Stimulated activated naive CD4-positive, alpha-beta T cell (primary cell): ENCODE measurements around the gene IER5.
A peak's percentile ranks its signal among the peaks of the same experiment; 100 is the strongest.

Experiments
- DNase-seq, 6 experiments: peaks; one replicate each; lab custom pipeline; 2025; lab: John Stamatoyannopoulos, UW

Gene IER5

DNA sequence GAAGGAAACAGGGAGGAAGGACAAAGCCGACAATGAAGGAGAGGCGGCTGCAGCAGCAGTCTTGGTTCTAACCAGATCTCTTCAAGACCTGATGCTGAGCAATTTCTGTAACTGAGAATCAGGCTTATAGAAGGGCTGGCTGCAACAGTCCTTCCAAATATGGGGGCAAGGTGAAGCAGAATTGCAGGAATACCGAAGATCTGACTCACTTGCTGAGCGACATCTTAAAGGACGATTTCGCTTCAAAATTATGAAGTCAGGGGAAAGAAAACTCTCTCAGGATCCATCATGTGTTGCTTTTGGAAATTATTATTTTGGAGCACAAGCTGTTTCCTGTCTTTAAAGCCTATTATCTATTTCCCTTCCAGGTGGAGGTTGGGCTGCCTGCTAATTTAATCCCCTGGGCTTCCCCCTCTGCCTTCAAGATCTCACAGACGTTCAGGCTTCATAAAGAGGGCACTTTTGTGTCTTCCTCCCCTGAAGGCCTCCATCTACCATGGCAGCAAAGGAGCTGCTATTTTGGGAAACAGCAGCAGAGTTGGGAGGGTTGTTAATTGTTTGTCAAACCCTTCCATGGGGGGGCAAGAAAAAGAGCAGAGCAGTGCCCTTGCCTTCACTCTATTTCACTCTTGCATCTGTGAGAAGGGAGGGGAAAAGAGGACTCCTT lies 10.8 kb upstream of the IER5 start:
- DNase-seq: no peak

DNA sequence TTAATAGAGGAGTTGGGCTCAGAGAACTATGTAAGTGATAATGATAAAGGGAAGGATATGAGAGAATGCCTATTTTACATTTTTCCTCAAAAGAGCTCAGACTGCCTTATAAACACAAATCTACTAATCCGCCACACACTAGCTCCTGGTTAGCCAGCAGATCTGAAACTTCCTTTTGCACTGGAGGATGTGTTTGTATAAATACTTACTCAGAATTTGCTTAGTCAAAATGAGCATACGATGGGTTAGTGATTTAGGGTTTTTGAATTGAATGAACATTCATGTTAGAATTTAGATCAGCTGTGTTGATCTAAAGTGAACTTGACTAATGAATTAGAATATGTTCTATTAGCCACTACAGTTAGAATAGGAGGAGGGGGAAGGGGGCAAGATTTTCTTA lies 9.1 kb upstream of the IER5 start:
- no peak for DNase-seq

DNA sequence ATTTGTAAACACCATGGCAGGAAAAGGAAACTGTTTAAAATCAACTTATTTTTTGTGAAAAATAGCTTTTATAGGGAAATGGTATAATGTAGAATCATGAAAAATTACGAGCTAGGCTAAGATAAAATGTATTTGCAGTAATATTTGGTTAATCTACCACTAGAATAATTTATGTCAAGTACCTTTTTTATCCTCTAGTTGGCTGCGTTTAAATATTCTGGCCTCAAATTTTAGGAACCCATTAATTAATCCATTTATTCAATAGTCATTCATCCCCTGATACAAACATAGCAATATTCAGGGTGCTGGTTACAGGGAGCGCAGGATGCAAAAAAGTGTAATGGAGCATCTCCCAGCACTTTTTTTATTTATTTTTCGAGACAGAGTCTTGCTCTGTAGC lies 8.6 kb upstream of the IER5 start:
- no peak for DNase-seq

DNA sequence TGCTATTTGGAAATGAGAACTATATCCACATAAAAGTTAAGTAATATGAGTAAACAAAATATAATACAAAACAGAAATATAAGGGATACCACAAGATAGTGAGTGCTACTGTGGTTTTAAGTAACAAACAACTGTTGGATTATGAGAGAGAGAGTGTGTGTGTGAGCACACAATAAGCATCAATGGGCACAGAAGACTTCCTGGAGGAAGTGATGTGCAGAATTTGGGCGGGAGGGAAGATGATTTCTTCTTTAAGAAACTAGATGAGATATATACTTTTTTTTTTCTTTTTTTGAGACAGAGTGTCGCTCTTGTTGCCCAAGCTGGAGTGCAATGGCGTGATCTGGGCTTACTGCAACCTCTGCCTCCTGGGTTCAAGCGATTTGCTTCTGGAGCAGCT lies 7.9 kb upstream of the IER5 start:
- no peak for DNase-seq

DNA sequence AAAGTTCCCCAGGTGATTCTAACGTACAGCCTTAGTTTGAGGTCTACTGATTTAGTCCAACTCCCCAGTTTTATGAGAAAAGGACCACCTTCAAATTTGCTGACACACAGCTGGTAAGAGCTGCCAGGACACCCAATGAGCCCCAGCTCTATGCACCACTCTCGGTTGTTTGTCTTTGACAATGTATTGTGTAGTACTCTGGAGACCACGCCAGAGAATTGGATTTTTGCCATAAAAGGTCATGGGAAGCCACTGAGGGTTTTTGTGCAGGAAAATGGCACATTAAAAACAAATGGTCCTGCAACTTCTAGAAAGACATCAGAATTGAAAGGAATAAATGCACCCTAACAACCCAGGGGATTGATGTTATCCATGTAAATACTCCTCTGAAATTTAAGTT lies 7.1 kb upstream of the IER5 start:
- DNase-seq: no peak

DNA sequence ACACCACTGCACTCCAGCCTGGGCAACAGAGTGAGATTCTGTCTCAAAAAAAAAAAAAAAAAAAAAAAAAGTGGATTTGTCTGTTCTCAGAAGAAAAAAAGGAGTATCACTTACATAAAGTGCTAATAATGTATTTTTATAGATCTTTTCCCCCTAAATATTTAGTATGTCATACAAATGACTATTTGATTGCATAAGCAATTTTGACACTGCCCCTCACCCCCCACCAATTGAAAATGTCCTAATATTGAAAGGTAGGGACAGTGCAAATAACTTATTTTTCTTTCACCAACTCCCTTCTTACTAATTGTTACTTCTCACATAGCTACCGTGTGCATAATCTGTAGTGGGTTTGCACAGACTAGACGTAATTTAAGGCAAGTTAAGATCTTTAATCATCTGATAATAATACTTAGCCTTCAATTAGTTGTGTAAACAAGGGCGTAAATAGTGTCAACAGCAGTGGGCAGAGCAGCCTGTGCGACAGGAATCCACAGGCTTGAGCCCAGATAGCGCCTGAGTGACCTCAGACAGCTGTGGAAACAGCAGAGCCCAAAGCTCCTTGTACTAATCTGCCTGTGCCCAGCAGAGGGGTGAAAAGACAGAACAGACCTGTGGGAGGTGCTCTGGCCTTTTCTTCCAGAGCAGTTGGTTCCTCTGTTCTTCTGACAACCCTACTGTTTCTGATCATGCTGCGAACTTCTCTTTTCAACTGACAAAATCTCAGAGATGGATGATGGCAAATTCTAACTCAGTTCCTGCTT lies 4.5 kb upstream of the IER5 start:
- peak; percentile 10 to 70 (median 46) for DNase-seq

DNA sequence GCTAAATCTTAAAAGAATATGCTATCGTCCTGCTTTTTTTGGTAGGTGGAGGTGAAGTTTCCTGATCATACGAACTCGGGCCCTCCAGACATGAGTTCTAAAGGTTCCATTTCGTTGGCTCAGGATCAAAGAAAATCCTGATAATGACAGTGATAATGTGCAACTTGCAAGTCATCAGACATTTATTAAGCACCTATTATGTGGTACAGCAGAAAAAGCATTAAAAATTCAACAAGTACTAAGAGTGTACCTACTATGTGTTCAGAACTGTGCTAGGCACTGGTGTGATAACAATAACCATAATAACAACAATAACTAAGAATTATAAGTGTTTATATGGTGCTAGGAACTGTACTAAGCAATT lies 3.9 kb upstream of the IER5 start:
- DNase-seq: no peak

DNA sequence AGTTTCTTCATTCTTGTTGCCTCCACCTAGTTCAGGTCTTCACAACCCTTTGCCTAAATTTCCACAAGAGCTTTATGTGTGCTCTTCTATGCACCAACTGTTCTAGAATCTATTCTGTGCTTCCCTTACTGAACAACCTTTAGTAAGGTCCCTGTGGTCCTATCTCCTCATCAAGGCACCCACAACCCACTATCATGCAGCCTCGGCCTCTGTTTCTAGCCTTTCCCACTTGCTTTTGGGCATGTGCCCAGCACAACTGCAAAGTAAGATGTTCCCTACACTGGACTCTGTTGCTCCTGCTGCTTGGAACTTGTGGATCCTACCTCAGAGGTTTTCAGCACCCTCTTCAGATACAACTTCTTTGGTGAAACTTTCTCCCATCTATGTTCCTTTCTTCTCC lies 2.4 kb upstream of the IER5 start:
- DNase-seq: no peak

DNA sequence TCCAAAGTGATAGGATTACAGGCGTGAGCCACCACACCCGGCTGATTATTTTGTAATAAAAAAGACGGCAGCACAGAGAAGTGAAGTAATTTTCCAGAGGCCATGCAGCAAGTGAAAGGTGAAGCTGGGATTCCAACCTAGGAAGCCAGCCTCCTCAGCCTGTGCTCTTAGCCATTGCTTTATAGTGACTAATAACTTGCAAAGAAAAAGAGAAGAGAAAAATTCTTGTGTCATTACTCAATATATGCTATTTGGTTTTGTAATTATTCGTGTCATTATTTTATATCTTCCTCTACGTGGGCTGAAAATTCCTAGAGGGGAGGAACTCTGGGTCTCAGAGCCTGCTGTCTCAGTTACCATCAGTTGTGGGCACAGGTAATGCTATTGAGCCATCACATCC lies 1.6 kb upstream of the IER5 start:
- no peak for DNase-seq

DNA sequence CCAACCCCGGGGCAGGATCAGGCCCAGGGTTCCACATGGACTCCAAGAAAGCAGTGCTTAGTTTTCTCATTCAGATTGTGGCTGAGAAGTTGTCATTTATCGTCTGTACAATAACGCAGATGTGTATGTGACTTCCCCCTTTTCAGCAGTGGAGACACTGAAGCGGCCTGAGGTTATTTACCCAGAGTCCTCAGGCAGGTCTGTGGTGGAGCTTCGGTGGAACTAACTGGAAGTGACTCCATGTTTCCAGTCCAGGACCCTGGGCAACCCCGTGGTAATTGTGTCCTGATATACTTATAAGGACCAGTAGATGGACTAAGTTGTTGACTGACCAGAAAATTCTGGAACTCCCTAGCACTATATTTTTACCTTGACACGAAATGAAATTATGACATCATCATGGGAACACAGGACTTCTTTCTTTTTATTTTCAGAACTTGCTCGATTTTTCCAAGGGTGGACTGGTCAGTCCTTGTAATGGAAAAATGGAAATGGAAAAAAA lies 1.0 kb upstream of the IER5 start:
- DNase-seq: no peak

DNA sequence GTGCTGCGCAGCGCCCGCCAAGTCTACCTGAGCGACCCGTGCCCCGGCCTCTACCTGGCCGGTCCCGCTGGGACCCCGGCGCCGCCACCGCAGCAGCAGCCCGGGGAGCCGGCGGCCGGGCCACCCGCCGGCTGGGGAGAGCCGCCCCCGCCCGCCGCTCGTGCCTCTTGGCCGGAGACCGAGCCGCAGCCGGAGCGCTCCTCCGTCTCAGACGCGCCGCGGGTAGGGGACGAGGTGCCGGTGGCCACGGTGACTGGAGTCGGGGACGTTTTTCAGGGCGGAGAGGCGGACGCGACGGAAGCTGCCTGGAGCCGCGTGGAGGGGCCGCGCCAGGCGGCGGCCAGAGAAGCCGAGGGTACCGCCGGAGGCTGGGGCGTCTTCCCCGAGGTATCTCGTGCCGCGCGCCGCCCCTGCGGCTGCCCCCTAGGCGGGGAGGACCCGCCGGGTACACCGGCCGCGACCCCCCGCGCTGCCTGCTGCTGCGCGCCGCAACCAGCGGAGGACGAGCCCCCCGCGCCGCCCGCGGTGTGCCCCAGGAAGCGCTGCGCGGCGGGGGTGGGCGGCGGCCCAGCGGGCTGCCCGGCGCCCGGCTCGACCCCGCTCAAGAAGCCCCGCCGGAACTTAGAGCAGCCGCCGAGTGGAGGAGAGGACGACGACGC lies 646 bp downstream of the IER5 start:
- DNase-seq: peak in 2 of 6 experiments; percentile 39 to 42

DNA sequence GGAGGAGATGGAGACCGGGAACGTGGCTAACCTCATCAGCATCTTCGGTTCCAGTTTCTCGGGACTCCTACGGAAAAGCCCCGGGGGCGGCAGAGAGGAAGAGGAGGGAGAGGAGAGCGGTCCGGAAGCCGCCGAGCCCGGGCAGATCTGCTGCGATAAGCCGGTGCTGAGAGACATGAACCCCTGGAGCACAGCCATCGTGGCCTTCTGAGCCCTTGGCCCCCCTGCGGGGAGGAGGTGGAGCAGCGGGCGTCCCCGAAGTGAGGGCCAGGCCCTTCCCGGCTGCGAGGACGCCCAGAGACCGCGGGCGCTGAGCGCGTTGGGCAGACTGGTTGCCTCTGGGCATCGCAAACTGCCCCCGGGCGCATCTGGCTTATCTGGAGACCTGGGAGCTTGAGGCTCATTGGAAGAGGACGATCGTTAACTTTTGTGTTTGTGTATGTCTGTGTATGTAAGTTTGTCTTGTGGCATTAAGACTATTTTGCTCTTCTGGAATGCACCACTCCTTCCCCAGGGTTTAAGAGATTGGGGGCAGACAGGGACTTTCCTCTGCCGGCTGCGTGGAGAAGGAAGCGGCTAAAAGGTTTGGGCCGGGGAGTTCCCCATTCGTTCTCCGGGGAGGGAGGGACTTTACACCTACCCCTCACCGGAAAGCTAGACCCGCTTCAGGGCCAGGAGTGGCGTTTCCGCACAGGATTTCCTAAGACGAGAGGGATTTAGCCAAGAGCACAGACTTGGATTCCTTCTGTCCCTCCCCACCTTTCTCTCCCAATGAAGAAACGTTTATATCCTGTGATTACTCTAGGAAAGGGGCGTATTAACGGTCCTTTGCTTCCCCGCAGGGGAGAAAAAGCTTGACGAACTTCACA lies 1.4 kb downstream of the IER5 start:
- peak; percentile 55 to 81 (median 70) for DNase-seq

DNA sequence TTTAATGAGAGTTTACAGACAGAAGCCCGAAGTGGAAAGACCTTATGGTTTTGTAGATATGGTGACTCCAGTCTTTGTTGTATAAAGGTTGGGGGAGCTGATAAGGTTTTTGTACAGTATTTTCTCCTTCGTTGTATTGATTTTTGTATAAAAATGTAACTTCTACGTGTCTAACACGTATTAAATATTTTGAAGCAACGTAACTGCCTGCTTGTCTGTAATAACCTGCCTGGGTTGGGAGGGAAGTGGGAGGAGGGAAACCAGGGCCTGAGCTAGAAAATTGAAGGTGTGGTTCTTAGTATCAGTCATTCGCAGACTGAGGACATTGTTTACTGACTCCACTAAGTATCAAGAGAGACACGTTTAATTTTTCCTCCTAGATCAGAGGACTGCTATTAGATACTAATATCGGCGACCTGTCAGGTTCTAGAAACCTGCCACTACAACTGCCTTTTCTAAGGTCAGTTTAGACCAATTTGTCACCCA lies 2.2 kb downstream of the IER5 start:
- peak in 5 of 6 experiments; percentile 15 to 32 (median 25) for DNase-seq

DNA sequence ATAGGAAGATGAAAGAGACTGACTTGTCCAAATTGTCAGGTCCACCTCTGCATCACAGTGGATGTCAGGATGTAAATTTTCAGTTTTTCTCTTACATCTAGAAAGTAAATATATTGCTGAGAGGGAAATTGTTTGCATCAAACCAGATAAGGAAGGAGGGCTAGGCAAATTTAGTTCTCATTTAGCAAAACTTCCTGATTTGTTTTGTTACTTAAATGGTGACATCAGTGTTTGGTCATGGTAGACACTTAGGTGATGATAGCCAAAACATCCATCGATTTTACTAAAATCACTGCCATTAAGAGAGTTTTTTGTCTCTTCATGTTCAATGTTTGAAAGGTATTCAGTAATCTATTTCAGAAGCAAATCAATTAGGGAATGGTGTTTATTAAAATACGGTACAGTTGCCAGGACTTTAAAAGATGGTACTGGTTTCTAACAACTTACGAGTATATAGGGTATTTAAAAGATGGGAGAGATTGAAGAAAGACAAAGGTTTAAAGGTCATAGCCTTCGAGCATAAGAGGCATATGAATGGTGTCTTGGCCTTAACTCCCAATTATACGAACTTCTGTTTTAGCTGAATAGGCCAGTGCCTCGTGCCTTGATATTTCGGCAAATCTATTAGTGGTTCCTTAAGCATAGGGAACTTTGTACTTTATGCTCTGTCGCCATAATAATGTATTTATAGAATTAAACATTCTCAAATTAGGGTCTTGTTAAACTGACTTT lies 3.0 kb downstream of the IER5 start:
- DNase-seq: no peak

DNA sequence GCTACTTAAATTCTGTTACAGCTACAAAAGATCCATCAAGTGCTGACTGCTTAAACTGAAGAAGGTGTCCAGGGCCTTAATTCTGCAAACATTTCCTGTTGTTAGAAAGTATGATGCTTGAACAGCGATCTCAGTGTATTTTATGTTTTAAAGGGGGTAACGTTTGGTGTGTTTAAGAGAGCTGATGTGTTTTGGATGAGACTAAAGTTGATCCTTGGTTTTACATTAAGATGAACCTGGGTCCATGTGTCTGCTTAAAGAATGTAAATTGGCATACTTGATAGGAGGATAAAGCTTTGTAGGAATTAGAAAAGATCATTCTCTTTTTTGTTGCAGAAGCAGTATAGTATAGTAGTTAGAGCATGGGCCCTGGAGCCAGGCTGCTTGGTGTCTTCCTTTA lies 3.6 kb downstream of the IER5 start:
- no peak for DNase-seq

DNA sequence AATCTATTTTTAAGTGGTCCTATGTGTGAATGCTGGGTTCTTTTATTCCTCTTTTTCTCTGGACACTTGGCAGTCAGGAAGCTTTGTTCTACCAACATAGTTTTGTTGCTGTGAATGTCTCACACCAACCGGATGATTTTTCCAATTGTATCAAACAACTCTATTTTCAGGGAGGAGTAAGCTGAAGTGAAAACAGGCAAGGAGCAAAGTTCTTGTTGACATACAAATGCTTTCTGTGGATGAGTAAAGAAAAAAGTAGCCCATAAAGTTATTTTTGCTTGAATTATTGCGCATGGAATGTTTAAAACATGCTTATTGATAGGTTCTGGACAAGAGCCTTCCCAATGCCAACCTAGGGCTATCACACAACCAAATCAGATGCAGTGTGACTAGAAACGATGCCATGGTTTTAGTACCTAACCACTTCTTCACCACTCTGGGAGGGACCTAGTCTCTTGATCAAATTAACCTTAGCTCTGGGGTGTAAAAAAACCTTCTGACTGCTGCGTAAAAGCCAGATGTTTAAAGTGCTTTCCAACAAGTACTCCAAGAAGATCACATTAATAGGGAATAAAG lies 4.5 kb downstream of the IER5 start:
- DNase-seq: no peak

DNA sequence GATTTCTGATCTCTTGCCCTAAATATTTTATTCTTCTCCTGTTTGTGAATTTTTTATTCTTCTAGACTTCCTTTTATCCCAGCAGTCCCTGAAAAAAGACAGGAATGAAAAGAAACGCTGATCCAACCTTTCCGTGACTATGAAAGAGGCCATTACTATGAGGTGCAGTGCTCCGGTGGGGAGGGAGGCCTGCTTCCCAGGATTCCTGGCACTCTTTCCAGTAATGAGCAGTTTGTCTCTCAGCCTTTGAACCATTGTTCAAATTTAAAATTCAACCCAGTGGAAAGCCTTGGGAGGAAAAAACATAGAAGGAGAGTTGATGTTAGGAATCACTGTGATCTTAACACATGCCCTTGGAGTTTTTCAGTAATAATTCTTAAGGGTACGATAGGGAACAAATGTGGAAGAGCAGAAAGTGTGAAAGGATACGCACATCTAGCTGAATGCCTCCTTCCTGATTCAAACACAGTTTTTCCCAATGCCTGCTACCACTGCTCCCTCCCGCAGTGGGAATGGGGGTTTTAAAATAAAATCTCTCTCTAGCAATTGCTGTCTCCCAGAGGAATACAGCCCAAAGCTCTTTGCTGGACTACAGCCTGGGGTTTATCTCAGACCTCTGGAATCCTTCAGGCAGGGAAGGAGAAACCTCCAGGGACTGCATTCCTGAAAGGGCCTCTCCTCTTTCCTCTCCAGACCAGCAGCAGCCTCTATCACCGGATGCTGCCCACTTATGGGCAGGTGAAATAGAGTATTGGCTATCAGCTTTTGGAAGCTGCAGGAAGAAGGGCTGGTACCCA lies 6.1 kb downstream of the IER5 start:
- no peak for DNase-seq

DNA sequence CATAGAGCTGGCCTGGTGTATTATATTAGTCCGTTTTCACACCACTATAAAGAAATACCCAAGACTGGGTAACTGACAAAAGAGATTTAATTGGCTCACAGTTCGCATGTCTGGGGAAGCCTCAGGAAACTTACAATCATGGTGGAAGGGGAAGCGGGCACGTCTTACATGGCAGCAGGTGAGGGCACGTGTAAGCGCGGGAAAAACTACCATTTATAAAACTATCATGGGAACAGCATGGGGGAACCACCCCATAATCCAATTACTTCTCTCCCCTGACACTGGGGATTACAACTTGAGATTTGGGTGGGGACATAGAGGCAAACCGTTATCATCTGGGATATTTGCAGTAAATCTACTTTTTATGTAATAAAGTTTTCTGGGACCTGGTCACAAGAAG lies 6.8 kb downstream of the IER5 start:
- no peak for DNase-seq

DNA sequence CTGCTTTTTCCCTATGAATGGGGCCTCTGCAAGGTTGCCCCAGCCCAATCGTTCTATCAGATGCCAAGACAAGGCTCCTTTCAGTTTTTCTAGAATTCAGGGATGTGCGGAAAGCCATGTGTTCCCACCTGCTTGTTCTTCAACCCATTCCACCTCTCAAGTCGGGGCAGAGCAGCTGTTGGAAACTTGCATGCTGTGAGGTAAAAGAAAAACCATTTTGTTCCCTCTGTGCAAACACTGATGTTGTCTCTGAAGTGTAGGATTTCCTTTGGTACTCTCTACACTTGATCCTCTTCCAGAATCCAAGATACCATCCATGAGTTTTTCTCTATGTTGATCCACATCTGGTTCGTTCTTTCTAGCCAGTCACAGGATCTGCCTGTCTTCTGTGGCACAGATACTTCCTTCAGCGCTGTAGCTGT lies 7.3 kb downstream of the IER5 start:
- no peak for DNase-seq

DNA sequence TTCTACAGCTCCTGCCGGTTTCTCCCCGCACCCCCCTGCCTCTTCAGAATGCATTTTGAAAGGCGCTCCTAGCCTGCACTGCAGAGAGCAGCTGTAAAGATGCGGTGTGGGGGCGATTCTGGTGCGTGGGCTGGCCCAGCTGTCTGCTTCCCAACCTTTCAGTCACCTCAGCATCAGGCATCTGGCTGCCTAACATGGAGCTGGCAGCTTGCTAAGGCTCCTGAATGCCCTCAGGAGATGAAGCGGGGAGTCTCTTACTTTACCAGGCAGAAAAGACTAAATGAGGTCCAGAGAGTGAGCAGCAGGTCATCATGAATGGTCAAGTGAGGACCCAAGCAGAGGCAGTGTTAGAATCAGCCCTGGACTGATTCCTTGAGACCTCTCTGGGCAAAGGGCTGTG lies 8.7 kb downstream of the IER5 start:
- no peak for DNase-seq
